GM10266 (cell line): ENCODE measurements around the gene PDGFD.

Source experiments
- DNase-seq: peaks from one replicate; pipeline ENCODE4 v3.0.0; 2012; ENCODE audit errors: extremely low spot score
- CTCF ChIP-seq: IDR thresholded peaks from 2 replicates; pipeline ENCODE4 v1.5.1; 2012; ENCODE audit warnings: mild to moderate bottlenecking, low read depth; ENCODE audit not compliant: control insufficient read depth, insufficient read depth; ENCODE audit errors: missing control alignments

Gene PDGFD

GRCh38 chr11:104033134-104033533 is 130.8 kb downstream of the PDGFD start:
- DNase-seq, result no peak
- TF ChIP-seq CTCF, result no peak

- DNase-seq, result no peak
Measured at GRCh38 chr11:104028476-104029263, 135.3 kb downstream of the PDGFD start.

GRCh38 chr11:104024572-104024971 is 139.4 kb downstream of the PDGFD start:
- TF ChIP-seq CTCF, result no peak
- DNase-seq, result no peak

More at GRCh38 chr11:104028476-104029263, 135.3 kb downstream of the PDGFD start:
- TF ChIP-seq CTCF, result no peak

- no peak for DNase-seq
- TF ChIP-seq CTCF, result no peak
Measured at GRCh38 chr11:104015649-104016415, 148.1 kb downstream of the PDGFD start.

GRCh38 chr11:104011044-104011443 is 152.9 kb downstream of the PDGFD start:
- TF ChIP-seq CTCF, result no peak

GRCh38 chr11:104009744-104010143 is 154.2 kb downstream of the PDGFD start:
- DNase-seq, result no peak

More at GRCh38 chr11:104011044-104011443, 152.9 kb downstream of the PDGFD start:
- no peak for DNase-seq

More at GRCh38 chr11:104009744-104010143, 154.2 kb downstream of the PDGFD start:
- TF ChIP-seq CTCF, result no peak
